Colonic mucosa (tissue), 4 donors: ENCODE measurements around the gene SEPTIN6. TPM values are rescaled to one million over a fixed set of nuclear protein-coding genes. Genes with fewer than 3 reads are reported as not detected.

Experiments
- DNase-seq: peaks from one replicate; pipeline ENCODE4 v3.0.0-alpha.2; 2020
- H3K27ac ChIP-seq: fragments of 200-600 bp; one replicate; pipeline ENCODE4 v1.8.0; 2021
- H3K27me3 ChIP-seq: fragments of 200-600 bp; one replicate; pipeline ENCODE4 v1.8.0; 2021
- H3K36me3 ChIP-seq: fragments of 200-600 bp; one replicate; pipeline ENCODE4 v1.8.0; 2021
- H3K4me1 ChIP-seq: fragments of 200-600 bp; one replicate; pipeline ENCODE4 v1.8.0; 2021; ENCODE audit warnings: mild to moderate bottlenecking
- H3K4me3 ChIP-seq: fragments of 200-600 bp; one replicate; pipeline ENCODE4 v1.8.0; 2021
- H3K9ac ChIP-seq, 2 donors: one replicate each; pipeline ENCODE4 v1.7.0; 2013; ENCODE audit warnings: control low read depth in 2 of 2, low read depth in 2 of 2, low read length in 2 of 2
- H3K9me3 ChIP-seq: fragments of 200-600 bp; one replicate; pipeline ENCODE4 v1.8.0; 2021
- CTCF ChIP-seq: fragments of 200-600 bp; IDR thresholded peaks from one replicate; pipeline ENCODE4 v1.8.0; 2022; ENCODE audit warnings: antibody characterized with exemption, mild to moderate bottlenecking
- intact Hi-C: fragments of 100-400 bp; cut with DNase I; formaldehyde crosslinking; loops from one replicate; pipeline ENCODE4 v1.14.1; 2022
- total RNA-seq, 2 donors: library from RNA; stranded (reverse); fragmentation: NEBNext Ultra II Directional in 1 of 2; extraction: Animal tissue kit (Norgen Biotek cat#: 25700) in 1 of 2; gene quantifications; one replicate each; pipeline ENCODE4 v1.2.1, GENCODE V29; 2021
- donor health status: healthy.
- donor health status: DM: no; HTN: no; CAD: no.
- donor health status: DM: no; HTN: no; CAD: no.

Gene SEPTIN6
- total RNA-seq, 2 donors from 2014 or later: 9.4 to 21.2 TPM

GRCh38 chrX:119729408-119730201, 36.6 kb upstream of the SEPTIN6 start:
- Histone ChIP-seq H3K4me1 (no peaks in the 10 kb centered on the region), H3K9me3 (no peaks in the 10 kb centered on the region), H3K27ac (no peak overlapping the region), H3K9ac (no peak overlapping the region), H3K4me3 (no peak overlapping the region), H3K27me3 (no peaks in the 10 kb centered on the region), H3K36me3 (no peaks in the 10 kb centered on the region)
- DNase-seq: peak; percentile 57
- peak; percentile 47 for TF ChIP-seq CTCF
- intact Hi-C loops: loop anchor here (10.0 kb wide), 2 partner anchors 115 to 215 kb away; no protein-coding TSS in a partner anchor

- no peaks in the 10 kb centered on the region for H3K27me3 ChIP-seq
- no peak for TF ChIP-seq CTCF
- intact Hi-C loops: no loop called here
- no peaks in the 10 kb centered on the region for H3K4me1 ChIP-seq
- H3K27ac ChIP-seq: no peak overlapping the region
- H3K9me3 ChIP-seq: no peaks in the 10 kb centered on the region
- H3K9ac ChIP-seq: no peak overlapping the region
- no peaks in the 10 kb centered on the region for H3K36me3 ChIP-seq
- DNase-seq: no peak
- H3K4me3 ChIP-seq: no peak overlapping the region
Measured at GRCh38 chrX:119728487-119728886, 35.5 kb upstream of the SEPTIN6 start.

GRCh38 chrX:119726900-119727555, 34.1 kb upstream of the SEPTIN6 start:
- Histone ChIP-seq H3K36me3 (no peaks in the 10 kb centered on the region), H3K4me1 (no peaks in the 10 kb centered on the region)
- DNase-seq: no peak

GRCh38 chrX:119721926-119722325, 29.0 kb upstream of the SEPTIN6 start:
- no peaks in the 10 kb centered on the region for H3K4me1 ChIP-seq
- intact Hi-C loops: no loop called here
- no peaks in the 10 kb centered on the region for H3K36me3 ChIP-seq
- no peaks in the 10 kb centered on the region for H3K9me3 ChIP-seq
- DNase-seq: no peak
- no peaks in the 10 kb centered on the region for H3K27me3 ChIP-seq
- H3K4me3 ChIP-seq: no peak overlapping the region
- no peak overlapping the region for H3K27ac ChIP-seq
- no peak overlapping the region for H3K9ac ChIP-seq
- TF ChIP-seq CTCF: no peak

More at GRCh38 chrX:119726900-119727555, 34.1 kb upstream of the SEPTIN6 start:
- no peaks in the 10 kb centered on the region for H3K27me3 ChIP-seq
- no peak for TF ChIP-seq CTCF
- intact Hi-C loops: no loop called here
- no peak overlapping the region for H3K9ac ChIP-seq
- no peaks in the 10 kb centered on the region for H3K9me3 ChIP-seq
- H3K27ac ChIP-seq: no peak overlapping the region
- H3K4me3 ChIP-seq: no peak overlapping the region

GRCh38 chrX:119721487-119721886, 28.5 kb upstream of the SEPTIN6 start:
- H3K27me3 ChIP-seq: no peaks in the 10 kb centered on the region
- TF ChIP-seq CTCF: no peak
- no peaks in the 10 kb centered on the region for H3K9me3 ChIP-seq
- no peaks in the 10 kb centered on the region for H3K4me1 ChIP-seq
- H3K4me3 ChIP-seq: no peak overlapping the region
- no peak overlapping the region for H3K27ac ChIP-seq
- H3K9ac ChIP-seq: no peak overlapping the region
- DNase-seq: no peak
- H3K36me3 ChIP-seq: no peaks in the 10 kb centered on the region
- intact Hi-C loops: no loop called here
